ENCODE data around the gene OAS3.

GRCh38 chr12:112944024-112944690 is 5.9 kb downstream of the OAS3 start:
- no peak for TF ChIP-seq EZH2 (IDR thresholded peaks at IDR 0.05; ENCODE audit: insufficient read depth, poor library complexity, severe bottlenecking)
- no peak for TF ChIP-seq EZH2phosphoT487 (IDR thresholded peaks at IDR 0.05; ENCODE audit: insufficient read depth, low read depth)

Data from GM23248 (cell line).